ENCODE data around the gene SKOR1. TPM values are rescaled to one million over a fixed set of nuclear protein-coding genes. Genes with fewer than 3 reads are reported as not detected.

SKOR1 gene
- total RNA-seq, 1 donor from 2014 or later, result under 0.01 TPM

GRCh38 chr15:67822537-67823313 is 2.6 kb upstream of the SKOR1 start:
- peak overlapping the region in 1 of 3 donors; percentile 41 for H3K4me3 ChIP-seq (ENCODE audit: low read length in 3 of 3)
- no peaks in the 10 kb centered on the region for H3K9me3 ChIP-seq (ENCODE audit: control insufficient read depth in 3 of 3, low read length in 3 of 3)
- no peaks in the 10 kb centered on the region for H3K36me3 ChIP-seq (ENCODE audit: control insufficient read depth in 3 of 3, insufficient read depth in 3 of 3, low read length in 3 of 3)
- H3K27ac ChIP-seq (ENCODE audit: low read depth, low read length), result no peak overlapping the region
- H3K27me3 ChIP-seq (ENCODE audit: control insufficient read depth in 3 of 3, insufficient read depth in 3 of 3, low read length in 3 of 3), result peaks cover 87 to 93% (median 91%) of the 10 kb centered on the region in 3 donors
- H3K4me1 ChIP-seq (ENCODE audit: control insufficient read depth in 3 of 3, insufficient read depth in 3 of 3, low read length in 3 of 3), result peaks cover 12 to 34% (median 23%) of the 10 kb centered on the region in 3 donors
- H3K9ac ChIP-seq (ENCODE audit: low read depth in 1 of 3, low read length in 3 of 3), result no peak overlapping the region

GRCh38 chr15:67823314-67824196 is 1.8 kb upstream of the SKOR1 start:
- Histone ChIP-seq H3K4me1 (ENCODE audit: control insufficient read depth in 3 of 3, insufficient read depth in 3 of 3, low read length in 3 of 3) (peaks cover 12 to 34% (median 27%) of the 10 kb centered on the region in 3 donors), H3K4me3 (ENCODE audit: low read length in 3 of 3) (no peak overlapping the region), H3K36me3 (ENCODE audit: control insufficient read depth in 3 of 3, insufficient read depth in 3 of 3, low read length in 3 of 3) (no peaks in the 10 kb centered on the region), H3K9ac (ENCODE audit: low read depth in 1 of 3, low read length in 3 of 3) (no peak overlapping the region), H3K9me3 (ENCODE audit: control insufficient read depth in 3 of 3, low read length in 3 of 3) (no peaks in the 10 kb centered on the region), H3K27ac (ENCODE audit: low read depth, low read length) (no peak overlapping the region), H3K27me3 (ENCODE audit: control insufficient read depth in 3 of 3, insufficient read depth in 3 of 3, low read length in 3 of 3) (peaks cover 88 to 94% (median 91%) of the 10 kb centered on the region in 3 donors)

GRCh38 chr15:67824197-67824968 is 926 bp upstream of the SKOR1 start:
- H3K27me3 ChIP-seq (ENCODE audit: control insufficient read depth in 3 of 3, insufficient read depth in 3 of 3, low read length in 3 of 3), result peaks cover 90 to 97% (median 93%) of the 10 kb centered on the region in 3 donors
- H3K9me3 ChIP-seq (ENCODE audit: control insufficient read depth in 3 of 3, low read length in 3 of 3), result no peaks in the 10 kb centered on the region
- no peak overlapping the region for H3K9ac ChIP-seq (ENCODE audit: low read depth in 1 of 3, low read length in 3 of 3)
- H3K27ac ChIP-seq (ENCODE audit: low read depth, low read length), result no peak overlapping the region
- no peak overlapping the region for H3K4me3 ChIP-seq (ENCODE audit: low read length in 3 of 3)
- peaks cover 12 to 34% (median 27%) of the 10 kb centered on the region in 3 donors for H3K4me1 ChIP-seq (ENCODE audit: control insufficient read depth in 3 of 3, insufficient read depth in 3 of 3, low read length in 3 of 3)
- H3K36me3 ChIP-seq (ENCODE audit: control insufficient read depth in 3 of 3, insufficient read depth in 3 of 3, low read length in 3 of 3), result no peaks in the 10 kb centered on the region

GRCh38 chr15:67825881-67826716 is 790 bp downstream of the SKOR1 start:
- no peaks in the 10 kb centered on the region for H3K9me3 ChIP-seq (ENCODE audit: control insufficient read depth in 3 of 3, low read length in 3 of 3)
- H3K27me3 ChIP-seq (ENCODE audit: control insufficient read depth in 3 of 3, insufficient read depth in 3 of 3, low read length in 3 of 3), result peaks cover 84 to 96% (median 92%) of the 10 kb centered on the region in 3 donors
- no peaks in the 10 kb centered on the region for H3K36me3 ChIP-seq (ENCODE audit: control insufficient read depth in 3 of 3, insufficient read depth in 3 of 3, low read length in 3 of 3)
- H3K27ac ChIP-seq (ENCODE audit: low read depth, low read length), result no peak overlapping the region
- no peak overlapping the region for H3K4me3 ChIP-seq (ENCODE audit: low read length in 3 of 3)
- no peak overlapping the region for H3K9ac ChIP-seq (ENCODE audit: low read depth in 1 of 3, low read length in 3 of 3)
- peaks cover 12 to 34% (median 23%) of the 10 kb centered on the region in 3 donors for H3K4me1 ChIP-seq (ENCODE audit: control insufficient read depth in 3 of 3, insufficient read depth in 3 of 3, low read length in 3 of 3)

- Histone ChIP-seq H3K9ac (ENCODE audit: low read depth in 1 of 3, low read length in 3 of 3) (no peak overlapping the region), H3K27me3 (ENCODE audit: control insufficient read depth in 3 of 3, insufficient read depth in 3 of 3, low read length in 3 of 3) (peaks cover 82 to 96% (median 91%) of the 10 kb centered on the region in 3 donors), H3K27ac (ENCODE audit: low read depth, low read length) (no peak overlapping the region), H3K4me3 (ENCODE audit: low read length in 3 of 3) (no peak overlapping the region), H3K36me3 (ENCODE audit: control insufficient read depth in 3 of 3, insufficient read depth in 3 of 3, low read length in 3 of 3) (no peaks in the 10 kb centered on the region), H3K9me3 (ENCODE audit: control insufficient read depth in 3 of 3, low read length in 3 of 3) (no peaks in the 10 kb centered on the region), H3K4me1 (ENCODE audit: control insufficient read depth in 3 of 3, insufficient read depth in 3 of 3, low read length in 3 of 3) (peaks cover 12 to 34% (median 21%) of the 10 kb centered on the region in 3 donors)
These were observed 1.6 kb downstream of the SKOR1 start for GRCh38 chr15:67826717-67827561.

GRCh38 chr15:67827562-67828277 is 2.4 kb downstream of the SKOR1 start:
- H3K9ac ChIP-seq (ENCODE audit: low read depth in 1 of 3, low read length in 3 of 3), result no peak overlapping the region
- peaks cover 9 to 29% (median 19%) of the 10 kb centered on the region in 3 donors for H3K4me1 ChIP-seq (ENCODE audit: control insufficient read depth in 3 of 3, insufficient read depth in 3 of 3, low read length in 3 of 3)
- no peaks in the 10 kb centered on the region for H3K36me3 ChIP-seq (ENCODE audit: control insufficient read depth in 3 of 3, insufficient read depth in 3 of 3, low read length in 3 of 3)
- H3K4me3 ChIP-seq (ENCODE audit: low read length in 3 of 3), result no peak overlapping the region
- H3K27me3 ChIP-seq (ENCODE audit: control insufficient read depth in 3 of 3, insufficient read depth in 3 of 3, low read length in 3 of 3), result peaks cover 82 to 96% (median 91%) of the 10 kb centered on the region in 3 donors
- H3K9me3 ChIP-seq (ENCODE audit: control insufficient read depth in 3 of 3, low read length in 3 of 3), result no peaks in the 10 kb centered on the region
- no peak overlapping the region for H3K27ac ChIP-seq (ENCODE audit: low read depth, low read length)

- Histone ChIP-seq H3K4me3 (ENCODE audit: low read length in 3 of 3) (no peak overlapping the region), H3K27ac (ENCODE audit: low read depth, low read length) (no peak overlapping the region), H3K36me3 (ENCODE audit: control insufficient read depth in 3 of 3, insufficient read depth in 3 of 3, low read length in 3 of 3) (no peaks in the 10 kb centered on the region), H3K27me3 (ENCODE audit: control insufficient read depth in 3 of 3, insufficient read depth in 3 of 3, low read length in 3 of 3) (peaks cover 87 to 96% (median 91%) of the 10 kb centered on the region in 3 donors), H3K9ac (ENCODE audit: low read depth in 1 of 3, low read length in 3 of 3) (no peak overlapping the region), H3K4me1 (ENCODE audit: control insufficient read depth in 3 of 3, insufficient read depth in 3 of 3, low read length in 3 of 3) (peaks cover 9 to 32% (median 23%) of the 10 kb centered on the region in 3 donors), H3K9me3 (ENCODE audit: control insufficient read depth in 3 of 3, low read length in 3 of 3) (no peaks in the 10 kb centered on the region)
These were observed 3.1 kb downstream of the SKOR1 start for GRCh38 chr15:67828278-67828968.

Measured in skeletal muscle tissue (tissue), 4 donors.